Renal cortex interstitium (tissue), 15 donors: ENCODE measurements around the gene NRDC. TPM values are rescaled to one million over a fixed set of nuclear protein-coding genes. Genes with fewer than 3 reads are reported as not detected.

Experiments
- DNase-seq, 11 donors: peaks; one replicate each; pipeline ENCODE4 v3.0.0-alpha.2; 2013; ENCODE audit warnings: low read depth in 9 of 11, low spot score in 4 of 11; ENCODE audit errors: extremely low read depth in 1 of 11
- long read RNA-seq, 16 experiments: transcript quantifications; one replicate each; lab custom pipeline, GENCODE V29; 2026
- polyA plus RNA-seq, 3 donors: library from polyadenylated mRNA; unstranded; fragments of 120-200 nt; gene quantifications; one replicate each; pipeline ENCODE4 v1.2.1, GENCODE V29; 2013; ENCODE audit not compliant: insufficient read length in 3 of 3

The NRDC gene
- 100 to 1,000 TPM; 123 to 171 (median 149) TPM for polyA plus RNA-seq
- long read RNA-seq, donor 1, transcript NRDC-211 (2 exons, 1,020 nt): major isoform, 13 of 15 reads
- long read RNA-seq, donor 1, partial matches to known transcripts: 0 of 15 reads
- long read RNA-seq, donor 1, other reads (novel, unspliced or antisense): 0 of 15 reads
- long read RNA-seq, donor 2, transcript NRDC-211 (2 exons, 1,020 nt): major isoform, 20 of 33 reads
- long read RNA-seq, donor 2, partial matches to known transcripts: 10 of 33 reads
- long read RNA-seq, donor 2, other reads (novel, unspliced or antisense): 0 of 33 reads
- long read RNA-seq, donor 3, transcript NRDC-211 (2 exons, 1,020 nt): major isoform, 26 of 40 reads
- long read RNA-seq, donor 3, partial matches to known transcripts: 8 of 40 reads
- long read RNA-seq, donor 3, other reads (novel, unspliced or antisense): 0 of 40 reads
- long read RNA-seq, donor 4, transcript NRDC-211 (2 exons, 1,020 nt): major isoform, 30 of 53 reads
- long read RNA-seq, donor 4, partial matches to known transcripts: 17 of 53 reads
- long read RNA-seq, donor 4, other reads (novel, unspliced or antisense): 0 of 53 reads
- long read RNA-seq, donor 5: 0 reads
- long read RNA-seq, donor 6, transcript NRDC-211 (2 exons, 1,020 nt): major isoform, 35 of 44 reads
- long read RNA-seq, donor 6, partial matches to known transcripts: 5 of 44 reads
- long read RNA-seq, donor 6, other reads (novel, unspliced or antisense): 0 of 44 reads
- long read RNA-seq, donor 7, transcript NRDC-211 (2 exons, 1,020 nt): major isoform, 31 of 43 reads
- long read RNA-seq, donor 7, partial matches to known transcripts: 7 of 43 reads
- long read RNA-seq, donor 7, other reads (novel, unspliced or antisense): 0 of 43 reads
- long read RNA-seq, donor 8, transcript NRDC-201 (31 exons, 3,691 nt): minor isoform, 8 of 82 reads
- long read RNA-seq, donor 8, transcript NRDC-211 (2 exons, 1,020 nt): major isoform, 55 of 82 reads
- long read RNA-seq, donor 8, partial matches to known transcripts: 14 of 82 reads
- long read RNA-seq, donor 8, other reads (novel, unspliced or antisense): 0 of 82 reads
- long read RNA-seq, donor 9, transcript NRDC-201 (31 exons, 3,691 nt): minor isoform, 5 of 37 reads
- long read RNA-seq, donor 9, transcript NRDC-211 (2 exons, 1,020 nt): major isoform, 24 of 37 reads
- long read RNA-seq, donor 9, partial matches to known transcripts: 7 of 37 reads
- long read RNA-seq, donor 9, other reads (novel, unspliced or antisense): 0 of 37 reads
- long read RNA-seq, donor 10, transcript NRDC-211 (2 exons, 1,020 nt): major isoform, 22 of 29 reads
- long read RNA-seq, donor 10, partial matches to known transcripts: 0 of 29 reads
- long read RNA-seq, donor 10, other reads (novel, unspliced or antisense): 0 of 29 reads
- long read RNA-seq, donor 11, transcript NRDC-211 (2 exons, 1,020 nt): major isoform, 24 of 28 reads
- long read RNA-seq, donor 11, partial matches to known transcripts: 0 of 28 reads
- long read RNA-seq, donor 11, other reads (novel, unspliced or antisense): 0 of 28 reads
- long read RNA-seq, donor 12, transcript NRDC-211 (2 exons, 1,020 nt): major isoform, 14 of 17 reads
- long read RNA-seq, donor 12, partial matches to known transcripts: 0 of 17 reads
- long read RNA-seq, donor 12, other reads (novel, unspliced or antisense): 0 of 17 reads
- long read RNA-seq, donor 13, transcript NRDC-211 (2 exons, 1,020 nt): major isoform, 48 of 62 reads
- long read RNA-seq, donor 13, transcript NRDC-201 (31 exons, 3,691 nt): minor isoform, 7 of 62 reads
- long read RNA-seq, donor 13, partial matches to known transcripts: 6 of 62 reads
- long read RNA-seq, donor 13, other reads (novel, unspliced or antisense): 0 of 62 reads
- long read RNA-seq, donor 14, transcript NRDC-211 (2 exons, 1,020 nt): major isoform, 21 of 28 reads
- long read RNA-seq, donor 14, partial matches to known transcripts: 5 of 28 reads
- long read RNA-seq, donor 14, other reads (novel, unspliced or antisense): 0 of 28 reads
- long read RNA-seq, donor 15, transcript NRDC-211 (2 exons, 1,020 nt): major isoform, 17 of 21 reads
- long read RNA-seq, donor 15, partial matches to known transcripts: 0 of 21 reads
- long read RNA-seq, donor 15, other reads (novel, unspliced or antisense): 0 of 21 reads
- long read RNA-seq, donor 16, transcript NRDC-201 (31 exons, 3,691 nt): minor isoform, 11 of 120 reads
- long read RNA-seq, donor 16, transcript NRDC-211 (2 exons, 1,020 nt): major isoform, 87 of 120 reads
- long read RNA-seq, donor 16, partial matches to known transcripts: 19 of 120 reads
- long read RNA-seq, donor 16, other reads (novel, unspliced or antisense): 0 of 120 reads

- peak; percentile 99 to 100 (median 100) for DNase-seq
These were observed at the start of gene NRDC for GRCh38 chr1:51878616-51879336. TSS of gene NRDC (minus strand) at chr1:51878727. CDS start at chr1:51878615, 112 bp downstream.

- no peak for DNase-seq
These were observed 48.5 kb upstream of the NRDC start for GRCh38 chr1:51927029-51927428.

- DNase-seq: no peak
These were observed 47.8 kb upstream of the NRDC start for GRCh38 chr1:51926171-51926812.

- DNase-seq: no peak
These were observed 45.9 kb upstream of the NRDC start for GRCh38 chr1:51924455-51924854.

- DNase-seq: no peak
These were observed 43.5 kb upstream of the NRDC start for GRCh38 chr1:51922040-51922439.

GRCh38 chr1:51920130-51920529 is 41.6 kb upstream of the NRDC start:
- DNase-seq: no peak

- no peak for DNase-seq
These were observed 41.2 kb upstream of the NRDC start for GRCh38 chr1:51919684-51920083.

- DNase-seq: no peak
These were observed 38.3 kb upstream of the NRDC start for GRCh38 chr1:51916587-51917405.

GRCh38 chr1:51915951-51916350 is 37.4 kb upstream of the NRDC start:
- no peak for DNase-seq

GRCh38 chr1:51912881-51913280 is 34.4 kb upstream of the NRDC start:
- DNase-seq: no peak

GRCh38 chr1:51910221-51911000 is 31.9 kb upstream of the NRDC start:
- peak in 7 of 11 donors; percentile 8 to 57 (median 23) for DNase-seq

- no peak for DNase-seq
These were observed 30.0 kb upstream of the NRDC start for GRCh38 chr1:51908499-51908898.

- peak in 1 of 11 donors; percentile 11 for DNase-seq
These were observed 28.7 kb upstream of the NRDC start for GRCh38 chr1:51907079-51907702.
